SJCRH30 (cell line): ENCODE data around the gene ST6GALNAC4. TPM values are rescaled to one million over a fixed set of nuclear protein-coding genes. Genes with fewer than 3 reads are reported as not detected.

Experiments
- DNase-seq, 2 experiments: peaks; one replicate each; pipeline ENCODE4 v3.0.0-alpha.2; 2015 to 2020
- H3K27ac ChIP-seq: fragments of 250-450 bp; sonication (Bioruptor Pico); 2 replicates; pipeline ENCODE4 v1.5.1; 2020; ENCODE audit warnings: mild to moderate bottlenecking, moderate library complexity
- H3K27me3 ChIP-seq: fragments of 250-450 bp; sonication (Bioruptor Pico); 2 replicates; pipeline ENCODE4 v1.5.1; 2020; ENCODE audit warnings: mild to moderate bottlenecking, moderate library complexity
- H3K36me3 ChIP-seq: fragments of 250-450 bp; sonication (Bioruptor Pico); 2 replicates; pipeline ENCODE4 v1.5.1; 2020; ENCODE audit warnings: mild to moderate bottlenecking, moderate library complexity
- H3K4me1 ChIP-seq: fragments of 250-450 bp; sonication (Bioruptor Pico); 2 replicates; pipeline ENCODE4 v1.5.1; 2020; ENCODE audit warnings: mild to moderate bottlenecking, moderate library complexity
- H3K4me3 ChIP-seq: fragments of 250-450 bp; sonication (Bioruptor Pico); 2 replicates; pipeline ENCODE4 v1.5.1; 2020; ENCODE audit warnings: mild to moderate bottlenecking, moderate library complexity
- H3K9me3 ChIP-seq: fragments of 250-450 bp; sonication (Bioruptor Pico); replicated peaks from 2 replicates; pipeline ENCODE4 v1.5.1; 2020; ENCODE audit warnings: mild to moderate bottlenecking, moderate library complexity
- total RNA-seq: library from RNA; depleted of rRNA; stranded (reverse); fragments of >200 nt; shearing (Covaris generic); gene quantifications from 2 replicates; pipeline ENCODE4 v1.2.3, GENCODE V29; 2014; rRNA removed

ST6GALNAC4 gene
- total RNA-seq, 1 experiment from 2014 or later = 24.3 TPM

DNA sequence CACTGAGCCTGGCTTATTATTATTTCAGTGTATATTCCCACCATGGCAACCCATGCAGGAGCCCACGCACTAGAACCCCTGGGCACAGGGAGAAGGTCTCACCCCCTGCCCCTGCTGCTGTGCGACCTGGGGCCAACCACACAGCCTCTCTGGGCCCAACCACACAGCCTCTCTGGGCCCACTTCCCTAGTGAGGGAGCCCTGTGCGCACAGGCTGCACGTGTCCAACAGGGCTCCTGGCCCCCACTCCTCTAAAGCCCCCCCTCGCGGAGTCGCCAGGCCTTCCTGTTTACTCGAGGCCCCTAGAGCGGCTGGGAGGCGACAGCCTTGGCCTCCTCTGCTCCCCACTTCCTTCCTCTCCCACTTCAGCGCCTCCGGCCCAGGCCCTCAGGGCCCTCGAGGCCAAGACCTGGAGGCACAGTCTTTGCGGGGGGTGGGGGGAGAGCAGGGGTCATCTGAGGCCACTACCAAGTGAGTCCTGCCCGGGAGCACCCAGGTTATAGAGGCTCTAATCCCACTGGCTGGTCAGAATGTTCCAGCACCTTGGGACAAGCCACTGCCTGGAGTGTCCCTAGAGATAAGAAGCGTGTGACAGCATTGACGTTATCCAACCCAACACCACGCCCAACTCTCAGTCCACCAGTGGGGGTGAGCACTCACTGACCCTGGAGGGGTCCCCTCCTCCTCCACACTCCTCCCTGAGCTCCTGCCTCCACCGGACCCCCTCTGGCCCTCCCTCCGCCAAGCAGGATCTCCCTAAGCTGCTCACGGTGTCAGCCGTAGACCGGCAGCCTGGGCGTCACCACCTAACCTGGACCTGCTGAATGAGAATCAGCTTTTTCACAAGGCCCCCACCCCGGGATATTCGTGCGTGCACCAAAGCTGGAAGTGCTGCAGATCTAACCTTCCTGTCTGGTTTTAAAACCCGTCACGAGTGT, 54.5 kb downstream of the ST6GALNAC4 start:
- Histone ChIP-seq H3K4me1 (peaks cover 38% of the 10 kb centered on the region), H3K4me3 (no peak overlapping the region), H3K27ac (no peak overlapping the region), H3K9me3 (no peaks in the 10 kb centered on the region), H3K27me3 (no peaks in the 10 kb centered on the region), H3K36me3 (no peaks in the 10 kb centered on the region)
- peak; percentile 44 to 51 for DNase-seq

DNA sequence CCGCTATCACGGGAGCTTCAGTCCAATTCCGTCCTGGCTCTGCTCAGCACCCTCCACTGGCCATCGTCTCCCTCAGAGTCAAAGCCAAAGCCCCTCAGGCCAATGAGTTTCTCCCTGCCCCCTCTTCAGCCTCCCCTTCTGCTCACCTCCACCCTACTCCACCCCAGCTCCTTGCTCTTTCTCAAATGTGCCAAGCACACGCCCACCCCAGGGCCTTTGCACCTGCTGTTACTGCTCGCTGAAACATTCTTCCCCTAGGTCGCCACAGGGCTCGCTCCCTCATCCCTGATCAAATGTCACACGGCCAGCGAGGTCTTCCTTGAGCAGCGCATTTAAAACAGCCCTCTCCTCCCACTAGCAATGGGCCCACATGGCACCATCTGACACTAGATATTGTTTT, 56.1 kb downstream of the ST6GALNAC4 start:
- DNase-seq = no peak
- peaks cover 44% of the 10 kb centered on the region for H3K4me1 ChIP-seq
- H3K9me3 ChIP-seq = no peaks in the 10 kb centered on the region
- H3K27ac ChIP-seq = no peak overlapping the region
- no peaks in the 10 kb centered on the region for H3K36me3 ChIP-seq
- H3K27me3 ChIP-seq = no peaks in the 10 kb centered on the region
- no peak overlapping the region for H3K4me3 ChIP-seq

DNA sequence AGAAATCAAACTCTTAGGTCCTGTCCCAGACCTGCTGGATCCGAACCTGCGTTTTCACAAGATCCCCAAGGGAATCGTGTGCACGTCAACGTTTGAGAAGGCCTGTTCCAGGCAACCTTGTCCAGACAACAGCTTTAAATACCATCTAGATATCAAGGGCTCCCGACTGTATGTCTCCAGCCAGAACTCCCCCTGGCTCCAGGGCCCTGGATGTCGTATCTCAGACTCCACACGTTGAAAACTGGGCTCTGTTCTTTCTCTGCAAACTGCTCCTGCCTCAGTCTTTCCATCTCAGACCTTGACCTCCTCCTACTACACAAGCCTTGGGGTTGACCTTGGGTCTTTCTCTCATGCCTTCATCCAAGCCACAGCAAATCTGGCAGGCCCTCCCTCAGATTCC, 56.6 kb downstream of the ST6GALNAC4 start:
- no peak for DNase-seq
- Histone ChIP-seq H3K27me3 (no peaks in the 10 kb centered on the region), H3K4me1 (peaks cover 40% of the 10 kb centered on the region), H3K36me3 (no peaks in the 10 kb centered on the region), H3K9me3 (no peaks in the 10 kb centered on the region), H3K27ac (no peak overlapping the region), H3K4me3 (no peak overlapping the region)

DNA sequence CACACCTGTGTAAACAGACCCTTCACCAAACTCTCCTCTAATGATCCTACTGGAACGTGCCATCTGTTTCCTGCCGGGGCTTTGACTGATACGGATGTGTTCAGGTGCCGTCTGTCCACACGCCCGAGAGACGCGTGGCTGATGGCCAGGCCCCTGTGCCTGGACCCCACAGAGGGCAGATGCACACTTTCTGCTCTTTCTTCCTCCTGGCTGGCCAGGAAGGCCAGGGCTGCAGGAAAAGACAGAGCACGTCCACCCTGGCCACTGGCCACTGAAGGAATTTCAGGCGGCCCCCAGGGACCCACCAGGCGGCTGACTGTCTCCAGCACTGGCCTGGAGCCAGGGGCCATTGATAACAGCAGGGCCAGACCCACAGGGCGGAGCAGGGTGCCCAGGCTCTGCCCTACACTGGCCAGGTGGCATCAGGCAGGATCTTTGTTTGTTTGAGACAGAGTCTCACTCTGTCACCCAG, 58.8 kb downstream of the ST6GALNAC4 start:
- DNase-seq = peak; percentile 86
- peaks cover 36% of the 10 kb centered on the region for H3K4me1 ChIP-seq

More for the DNA sequence above, 58.8 kb downstream of the ST6GALNAC4 start:
- Histone ChIP-seq H3K27ac (peak overlapping the region; percentile 43), H3K4me3 (no peak overlapping the region), H3K36me3 (no peaks in the 10 kb centered on the region), H3K27me3 (no peaks in the 10 kb centered on the region), H3K9me3 (no peaks in the 10 kb centered on the region)

Other genes starting within 250 kb of the ST6GALNAC4 start
- gene CFAP157, start 210.1 kb downstream of the ST6GALNAC4 start, total RNA-seq = not detected in 2 replicates
- gene PTRH1, start 201.4 kb downstream of the ST6GALNAC4 start, total RNA-seq = 4.3 and 7.0 TPM in 2 replicates
- not detected in 2 replicates for gene TTC16, start 201.0 kb downstream of the ST6GALNAC4 start, total RNA-seq
- gene TOR2A, start 181.7 kb downstream of the ST6GALNAC4 start, total RNA-seq = 3.9 and 5.8 TPM in 2 replicates
- 0.99 and 1.4 TPM in 2 replicates for gene SH2D3C, start 138.4 kb downstream of the ST6GALNAC4 start, total RNA-seq
- 19.2 and 21.8 TPM in 2 replicates for gene CDK9, start 131.0 kb downstream of the ST6GALNAC4 start, total RNA-seq
- gene FPGS, start 114.2 kb downstream of the ST6GALNAC4 start, total RNA-seq = 32.0 and 39.4 TPM in 2 replicates
- 16.4 and 16.6 TPM in 2 replicates for gene ENG, start 62.4 kb downstream of the ST6GALNAC4 start, total RNA-seq
- gene AK1, start 39.4 kb downstream of the ST6GALNAC4 start, total RNA-seq = 31.4 and 36.4 TPM in 2 replicates
- gene ST6GALNAC6, start 17.4 kb downstream of the ST6GALNAC4 start, total RNA-seq = 59.9 and 61.5 TPM in 2 replicates
- 0.20 and 0.51 TPM in 2 replicates for gene PIP5KL1, start 13.7 kb upstream of the ST6GALNAC4 start, total RNA-seq
- gene DPM2, start 20.8 kb upstream of the ST6GALNAC4 start, total RNA-seq = 44.7 and 46.4 TPM in 2 replicates
- gene EEIG1, start 63.9 kb upstream of the ST6GALNAC4 start, total RNA-seq = 4.0 and 5.0 TPM in 2 replicates
- gene NAIF1, start 150.3 kb upstream of the ST6GALNAC4 start, total RNA-seq = 8.5 and 9.0 TPM in 2 replicates
- 24.1 and 29.3 TPM in 2 replicates for gene SLC25A25, start 151.2 kb upstream of the ST6GALNAC4 start, total RNA-seq
- gene PTGES2, start 210.7 kb upstream of the ST6GALNAC4 start, total RNA-seq = 53.8 and 56.7 TPM in 2 replicates
- gene LCN2, start 232.4 kb upstream of the ST6GALNAC4 start, total RNA-seq = not detected in 2 replicates
- 33.6 and 42.7 TPM in 2 replicates for gene BBLN, start 243.2 kb upstream of the ST6GALNAC4 start, total RNA-seq